Common myeloid progenitor, CD34-positive (primary cell): ENCODE measurements around the gene VAV3.

Experiments
- CTCF ChIA-PET: fragments of 350-600 bp; sonication (Branson Sonifier 250); formaldehyde crosslinking; loops from one replicate; lab custom pipeline; 2021; ENCODE audit warnings: antibody characterized with exemption; lab: Charles Lee
- POLR2A ChIA-PET: fragments of 350-600 bp; sonication (Branson Sonifier 250); formaldehyde crosslinking; loops from one replicate; lab custom pipeline; 2021; ENCODE audit warnings: antibody characterized with exemption; lab: Charles Lee
- DNase-seq, 3 donors: peaks; one replicate each; pipeline versions ENCODE4 v3.0.0 to v3.0.0-alpha.2; 2013
- H3K27ac ChIP-seq, 2 experiments: 1 replicate in 1 of 2; 2 replicates in 1 of 2; pipeline ENCODE4 v1.7.0; 2013; ENCODE audit warnings: inconsistent platforms in 2 of 2, low read length in 2 of 2, mild to moderate bottlenecking in 2 of 2, low read depth in 1 of 2, moderate library complexity in 1 of 2; ENCODE audit not compliant: severe bottlenecking in 2 of 2, insufficient read depth in 1 of 2, poor library complexity in 1 of 2
- H3K27me3 ChIP-seq, 5 experiments: replicated peaks in 2 of 5; 1 replicate in 3 of 5; 2 replicates in 2 of 5; pipeline versions ENCODE4 v1.6.1 to v1.7.0; 2013; ENCODE audit warnings: low read length in 4 of 5, mild to moderate bottlenecking in 2 of 5, moderate library complexity in 2 of 5, inconsistent platforms in 1 of 5; ENCODE audit not compliant: insufficient read depth in 5 of 5, control insufficient read depth in 4 of 5
- H3K36me3 ChIP-seq, 4 experiments: 1 replicate in 2 of 4; 2 replicates in 2 of 4; pipeline versions ENCODE4 v1.6.1 to v1.7.0; 2013; ENCODE audit warnings: low read length in 3 of 4, control low read depth in 1 of 4, mild to moderate bottlenecking in 1 of 4; ENCODE audit not compliant: control insufficient read depth in 4 of 4, insufficient read depth in 4 of 4
- H3K4me1 ChIP-seq, 4 experiments: 1 replicate in 3 of 4; 2 replicates in 1 of 4; pipeline versions ENCODE4 v1.6.1 to v1.7.1; 2013; ENCODE audit warnings: low read length in 3 of 4, mild to moderate bottlenecking in 3 of 4, control low read depth in 1 of 4, inconsistent platforms in 1 of 4, moderate library complexity in 1 of 4; ENCODE audit not compliant: control insufficient read depth in 4 of 4, insufficient read depth in 4 of 4; ENCODE audit errors: control extremely low read depth in 1 of 4
- H3K4me3 ChIP-seq, 7 experiments: 1 replicate in 4 of 7; 2 replicates in 3 of 7; pipeline versions ENCODE4 v1.5.1 to v1.7.0; 2013; ENCODE audit warnings: mild to moderate bottlenecking in 7 of 7, low read length in 6 of 7, moderate library complexity in 6 of 7, inconsistent platforms in 2 of 7, low read depth in 2 of 7, control low read depth in 1 of 7; ENCODE audit not compliant: insufficient read depth in 4 of 7, control insufficient read depth in 1 of 7; ENCODE audit errors: extremely low read depth in 1 of 7
- H3K9me3 ChIP-seq, 5 experiments: 1 replicate in 4 of 5; 2 replicates in 1 of 5; pipeline versions ENCODE4 v1.6.1 to v1.7.1; 2013; ENCODE audit warnings: low read length in 4 of 5, mild to moderate bottlenecking in 2 of 5, inconsistent platforms in 1 of 5, low read depth in 1 of 5, moderate library complexity in 1 of 5; ENCODE audit not compliant: control insufficient read depth in 4 of 5, insufficient read depth in 2 of 5; ENCODE audit errors: control extremely low read depth in 1 of 5
- WGBS: methylation state at CpG from one replicate; pipeline ENCODE4 v1.1.5; 2013; ENCODE audit not compliant: insufficient coverage; 5-methylcytosine and 5-hydroxymethylcytosine counted together

Gene VAV3

GRCh38 chr1:107949467-107950253, 15.3 kb downstream of the VAV3 start:
- peak overlapping the region in 1 of 2 experiments; percentile 12 for H3K27ac ChIP-seq
- no peaks in the 10 kb centered on the region for H3K36me3 ChIP-seq
- no peak for DNase-seq
- no CpG with 5 or more reads among the region's 3 CpGs for WGBS
- no peaks in the 10 kb centered on the region for H3K9me3 ChIP-seq
- peaks cover 33 to 72% (median 56%) of the 10 kb centered on the region in 4 experiments for H3K4me1 ChIP-seq
- H3K4me3 ChIP-seq: peak overlapping the region in 3 of 7 experiments; percentile 2 to 40 (median 29)
- H3K27me3 ChIP-seq: no peaks in the 10 kb centered on the region
- CTCF ChIA-PET: interaction anchor here (1.0 to 1.9 kb wide), 7 partner anchors 15 to 177 kb away, joined by 3 to 12 read pairs (median 3); partner anchors contain the start of gene VAV3
- POLR2A ChIA-PET: interaction anchor here (0.9 kb wide), 1 partner anchor 152 kb away, joined by 6 read pairs; no protein-coding TSS in a partner anchor

GRCh38 chr1:107946794-107947193, 18.2 kb downstream of the VAV3 start:
- Histone ChIP-seq H3K27ac (no peak overlapping the region), H3K4me1 (peaks cover 33 to 71% (median 62%) of the 10 kb centered on the region in 4 experiments), H3K36me3 (no peaks in the 10 kb centered on the region), H3K9me3 (no peaks in the 10 kb centered on the region), H3K4me3 (peak overlapping the region in 1 of 7 experiments; percentile 23), H3K27me3 (no peaks in the 10 kb centered on the region)
- CTCF ChIA-PET: interaction anchor here (1.2 to 1.6 kb wide), 3 partner anchors 18 to 164 kb away, joined by 3 to 4 read pairs (median 3); no protein-coding TSS in a partner anchor
- POLR2A ChIA-PET: no interaction called here
- DNase-seq: no peak

- CTCF ChIA-PET: interaction anchor here (1.1 to 1.7 kb wide), 2 partner anchors 20 to 108 kb away, joined by 3 to 6 read pairs; no protein-coding TSS in a partner anchor
- Histone ChIP-seq H3K9me3 (no peaks in the 10 kb centered on the region), H3K36me3 (no peaks in the 10 kb centered on the region), H3K4me1 (peaks cover 32 to 70% (median 62%) of the 10 kb centered on the region in 4 experiments), H3K27ac (peak overlapping the region; percentile 53 to 74), H3K27me3 (no peaks in the 10 kb centered on the region), H3K4me3 (peak overlapping the region in 1 of 7 experiments; percentile 5)
- WGBS: 0% methylated on average over 1 of the region's 4 CpGs
- peak in 2 of 3 donors; percentile 59 to 65 for DNase-seq
- POLR2A ChIA-PET: no interaction called here
Measured at GRCh38 chr1:107943694-107944093, 21.3 kb downstream of the VAV3 start.

- H3K36me3 ChIP-seq: no peaks in the 10 kb centered on the region
- no peaks in the 10 kb centered on the region for H3K27me3 ChIP-seq
- POLR2A ChIA-PET: no interaction called here
- CTCF ChIA-PET: interaction anchor here (1.2 to 1.3 kb wide), 2 partner anchors 21 to 161 kb away, joined by 3 read pairs; no protein-coding TSS in a partner anchor
- no peak for DNase-seq
- H3K4me1 ChIP-seq: peaks cover 29 to 71% (median 63%) of the 10 kb centered on the region in 4 experiments
- no peaks in the 10 kb centered on the region for H3K9me3 ChIP-seq
- 0% methylated on average over 1 of the region's 1 CpG for WGBS
- peak overlapping the region in 1 of 2 experiments; percentile 80 for H3K27ac ChIP-seq
- H3K4me3 ChIP-seq: peak overlapping the region in 1 of 7 experiments; percentile 5
Measured at GRCh38 chr1:107942814-107943213, 22.2 kb downstream of the VAV3 start.

GRCh38 chr1:107941531-107941930, 23.4 kb downstream of the VAV3 start:
- CTCF ChIA-PET: interaction anchor here (0.7 to 1.8 kb wide), 2 partner anchors 15 to 103 kb away, joined by 3 to 5 read pairs; no protein-coding TSS in a partner anchor
- H3K36me3 ChIP-seq: no peaks in the 10 kb centered on the region
- H3K4me1 ChIP-seq: peaks cover 35 to 73% (median 67%) of the 10 kb centered on the region in 4 experiments
- H3K27ac ChIP-seq: peak overlapping the region; percentile 56 to 80
- H3K4me3 ChIP-seq: peak overlapping the region in 2 of 7 experiments; percentile 17 to 39
- POLR2A ChIA-PET: no interaction called here
- H3K27me3 ChIP-seq: no peaks in the 10 kb centered on the region
- H3K9me3 ChIP-seq: no peaks in the 10 kb centered on the region
- no peak for DNase-seq

GRCh38 chr1:107941123-107941522, 23.9 kb downstream of the VAV3 start:
- ChIA-PET CTCF (interaction anchor here (0.7 to 1.8 kb wide), 6 partner anchors 11 to 186 kb away, joined by 3 to 7 read pairs (median 4); no protein-coding TSS in a partner anchor), POLR2A (no interaction called here)
- H3K4me1 ChIP-seq: peaks cover 38 to 76% (median 70%) of the 10 kb centered on the region in 4 experiments
- H3K27me3 ChIP-seq: no peaks in the 10 kb centered on the region
- no peaks in the 10 kb centered on the region for H3K36me3 ChIP-seq
- H3K9me3 ChIP-seq: no peaks in the 10 kb centered on the region
- peak in 2 of 3 donors; percentile 92 to 93 for DNase-seq
- peak overlapping the region in 3 of 7 experiments; percentile 14 to 39 (median 31) for H3K4me3 ChIP-seq
- WGBS: 27% methylated on average over 4 of the region's 7 CpGs
- peak overlapping the region; percentile 56 to 80 for H3K27ac ChIP-seq
